H1 (cell line): ENCODE measurements around the gene SMR3A. TPM values are rescaled to one million over a fixed set of nuclear protein-coding genes. Genes with fewer than 3 reads are reported as not detected.

ENCODE experiments used
- CTCF ChIA-PET: fragments of 300-600 bp; sonication (Branson Sonifier 250); formaldehyde crosslinking; loops from one replicate; lab custom pipeline; 2021; ENCODE audit not compliant: partially characterized antibody; lab: Charles Lee
- POLR2A ChIA-PET: fragments of 300-600 bp; sonication (Branson Sonifier 250); formaldehyde crosslinking; loops from one replicate; lab custom pipeline; 2021; ENCODE audit warnings: inconsistent platforms; ENCODE audit not compliant: partially characterized antibody; lab: Charles Lee
- DNase-seq, 2 experiments: peaks; one replicate each; pipeline versions ENCODE4 v3.0.0 to v3.0.0-alpha.2; 2010 to 2022; ENCODE audit warnings: low spot score in 2 of 2, low read depth in 1 of 2, mixed read lengths in 1 of 2
- FAIRE-seq: peaks from 2 replicates; lab custom pipeline; 2011; peaks lifted over from hg19 to GRCh38; lab: Jason Lieb, UNC
- H2AFZ ChIP-seq: 2 replicates; pipeline ENCODE4 v1.8.1; 2012; ENCODE audit warnings: low read length, inconsistent platforms
- H2AK5ac ChIP-seq: 2 replicates; pipeline ENCODE4 v1.6.1; 2013; ENCODE audit warnings: low read depth, low read length
- H2BK120ac ChIP-seq: replicated peaks from 2 replicates; pipeline ENCODE3; 2013; ENCODE audit warnings: low read depth, low read length, inconsistent platforms
- H2BK12ac ChIP-seq: 2 replicates; pipeline ENCODE4 v1.6.1; 2013; ENCODE audit warnings: low read depth, low read length
- H2BK15ac ChIP-seq: 2 replicates; pipeline ENCODE4 v1.6.1; 2013; ENCODE audit warnings: low read length
- H2BK20ac ChIP-seq: 2 replicates; pipeline ENCODE4 v1.6.1; 2013; ENCODE audit warnings: low read length
- H2BK5ac ChIP-seq: 2 replicates; pipeline ENCODE4 v1.6.1; 2013; ENCODE audit warnings: low read depth, low read length
- H3K14ac ChIP-seq: 2 replicates; pipeline ENCODE4 v1.6.1; 2013; ENCODE audit warnings: inconsistent platforms; ENCODE audit not compliant: insufficient read length
- H3K18ac ChIP-seq: 2 replicates; pipeline ENCODE4 v1.6.1; 2013; ENCODE audit warnings: low read length; ENCODE audit errors: extremely low read depth
- H3K23ac ChIP-seq: 2 replicates; pipeline ENCODE4 v1.6.1; 2013; ENCODE audit warnings: inconsistent platforms; ENCODE audit not compliant: insufficient read length
- H3K23me2 ChIP-seq: 2 replicates; pipeline ENCODE4 v1.6.1; 2013; ENCODE audit warnings: low read depth, low read length
- H3K27ac ChIP-seq: 2 replicates; pipeline ENCODE4 v1.6.1; 2011; ENCODE audit warnings: low read depth, low read length, inconsistent platforms
- H3K27me3 ChIP-seq, 4 experiments: replicated peaks in 1 of 4; 1 replicate in 1 of 4; 2 replicates in 3 of 4; pipeline versions ENCODE4 v1.6.1 to v1.8.1; 2011 to 2013; ENCODE audit warnings: low read length in 3 of 4, mild to moderate bottlenecking in 3 of 4, inconsistent platforms in 2 of 4, mixed read lengths in 2 of 4, moderate library complexity in 1 of 4; ENCODE audit not compliant: control insufficient read depth in 3 of 4, insufficient read depth in 3 of 4; ENCODE audit errors: extremely low read depth in 1 of 4
- H3K36me3 ChIP-seq, 4 experiments: 2 replicates each; pipeline versions ENCODE4 v1.6.1 to v1.8.1; 2011 to 2013; ENCODE audit warnings: mild to moderate bottlenecking in 4 of 4, low read length in 3 of 4, moderate library complexity in 2 of 4, control low read depth in 1 of 4, inconsistent platforms in 1 of 4; ENCODE audit not compliant: insufficient read depth in 4 of 4, control insufficient read depth in 2 of 4
- H3K4ac ChIP-seq: replicated peaks from 2 replicates; pipeline ENCODE3; 2013; ENCODE audit warnings: low read length, low read depth, mixed read lengths, inconsistent platforms; ENCODE audit not compliant: insufficient read length
- H3K4me1 ChIP-seq, 4 experiments: replicated peaks in 1 of 4; 1 replicate in 1 of 4; 2 replicates in 3 of 4; pipeline versions ENCODE4 v1.6.1 to v1.8.1; 2011 to 2013; ENCODE audit warnings: low read length in 3 of 4, inconsistent platforms in 2 of 4, mixed read lengths in 1 of 4; ENCODE audit not compliant: insufficient read depth in 4 of 4, control insufficient read depth in 3 of 4
- H3K4me2 ChIP-seq, 2 experiments: 2 replicates each; pipeline versions ENCODE4 v1.6.1 to v1.8.1; 2011 to 2013; ENCODE audit warnings: low read depth in 2 of 2, low read length in 2 of 2, control low read depth in 1 of 2, inconsistent platforms in 1 of 2, mild to moderate bottlenecking in 1 of 2; ENCODE audit not compliant: insufficient read depth in 1 of 2
- H3K4me3 ChIP-seq, 4 experiments: fragments of 200-600, 300-600 bp in 1 of 4; sonication (generic), shearing (Covaris generic), sonication (Bioruptor Twin) in 1 of 4; 2 replicates each; pipeline versions ENCODE4 v1.5.1 to v1.8.1; 2011 to 2016; ENCODE audit warnings: low read length in 4 of 4, low read depth in 3 of 4, control low read depth in 2 of 4, inconsistent platforms in 2 of 4, mild to moderate bottlenecking in 2 of 4, mixed read lengths in 1 of 4, moderate library complexity in 1 of 4; ENCODE audit not compliant: insufficient read depth in 2 of 4; ENCODE audit errors: extremely low read depth in 1 of 4
- H3K56ac ChIP-seq: replicated peaks from 2 replicates; pipeline ENCODE3; 2013; ENCODE audit warnings: low read depth, mild to moderate bottlenecking, mixed read lengths, low read length, inconsistent platforms; ENCODE audit not compliant: insufficient read length
- H3K79me1 ChIP-seq: 2 replicates; pipeline ENCODE4 v1.6.1; 2013; ENCODE audit warnings: low read depth, low read length, control low read depth
- H3K79me2 ChIP-seq, 2 experiments: 2 replicates each; pipeline versions ENCODE4 v1.6.1 to v1.8.1; 2012 to 2013; ENCODE audit warnings: low read length in 2 of 2, mild to moderate bottlenecking in 2 of 2, inconsistent platforms in 1 of 2; ENCODE audit not compliant: insufficient read depth in 2 of 2, control insufficient read depth in 1 of 2
- H3K9ac ChIP-seq, 4 experiments: replicated peaks in 1 of 4; 1 replicate in 1 of 4; 2 replicates in 3 of 4; pipeline versions ENCODE4 v1.6.1 to v1.8.1; 2011 to 2013; ENCODE audit warnings: low read depth in 3 of 4, low read length in 3 of 4, control low read depth in 2 of 4, mild to moderate bottlenecking in 2 of 4, moderate library complexity in 2 of 4, inconsistent platforms in 1 of 4; ENCODE audit errors: extremely low read depth in 1 of 4
- H3K9me3 ChIP-seq, 2 experiments: 2 replicates each; pipeline versions ENCODE4 v1.6.1 to v1.8.1; 2012 to 2013; ENCODE audit warnings: mild to moderate bottlenecking in 2 of 2, moderate library complexity in 2 of 2, control low read depth in 1 of 2, inconsistent platforms in 1 of 2, low read depth in 1 of 2, low read length in 1 of 2, mixed read lengths in 1 of 2; ENCODE audit not compliant: insufficient read depth in 2 of 2
- H4K20me1 ChIP-seq, 2 experiments: replicated peaks in 1 of 2; 2 replicates each; pipeline versions ENCODE3 to v1.8.1; 2011 to 2013; ENCODE audit warnings: inconsistent platforms in 2 of 2, low read length in 2 of 2, mild to moderate bottlenecking in 1 of 2; ENCODE audit not compliant: insufficient read depth in 2 of 2, control insufficient read depth in 1 of 2
- H4K5ac ChIP-seq: 2 replicates; pipeline ENCODE4 v1.6.1; 2013; ENCODE audit warnings: low read length, low read depth, mixed read lengths, inconsistent platforms; ENCODE audit not compliant: insufficient read length
- H4K8ac ChIP-seq: 2 replicates; pipeline ENCODE4 v1.8.0; 2013; ENCODE audit warnings: mild to moderate bottlenecking, moderate library complexity, low read length, inconsistent platforms; ENCODE audit not compliant: insufficient read depth; ENCODE audit errors: extremely low read depth
- H4K91ac ChIP-seq: replicated peaks from 2 replicates; pipeline ENCODE3; 2013; ENCODE audit warnings: low read length, mixed read lengths, inconsistent platforms; ENCODE audit not compliant: insufficient read length
- E2F6 ChIP-seq: IDR thresholded peaks from 2 replicates; pipeline ENCODE4 v1.6.1; 2012; ENCODE audit warnings: inconsistent platforms
- GTF2F1 ChIP-seq: IDR thresholded peaks from 2 replicates; pipeline ENCODE4 v1.6.1; 2012; ENCODE audit warnings: low read depth, low read length, improper control_type of control experiment, borderline replicate concordance
- HDAC2 ChIP-seq, 2 experiments: fragments of 300-600 bp in 1 of 2; sonication (generic) in 1 of 2; IDR thresholded peaks; 2 replicates each; pipeline ENCODE4 v1.6.1; 2011 to 2012; ENCODE audit warnings: low read depth in 2 of 2, low read length in 2 of 2, mild to moderate bottlenecking in 2 of 2, moderate library complexity in 2 of 2, borderline replicate concordance in 1 of 2, inconsistent platforms in 1 of 2
- HDAC6 ChIP-seq: IDR thresholded peaks from one replicate; pipeline ENCODE4 v1.7.1; 2012; ENCODE audit warnings: low read depth, mild to moderate bottlenecking, inconsistent platforms, low read length, moderate library complexity
- POLR2AphosphoS5 ChIP-seq: IDR thresholded peaks from 2 replicates; pipeline ENCODE4 v1.6.1; 2011; ENCODE audit warnings: low read depth, low read length
- POU5F1 ChIP-seq: IDR thresholded peaks from 2 replicates; pipeline ENCODE4 v1.6.1; 2011; ENCODE audit warnings: low read depth, mild to moderate bottlenecking, low read length, moderate library complexity
- RNF2 ChIP-seq: fragments of 200-900, 300-1000 bp; sonication (generic); IDR thresholded peaks from 2 replicates; pipeline ENCODE4 v1.7.1; 2016; ENCODE audit warnings: borderline replicate concordance, low read depth, mild to moderate bottlenecking, antibody characterized with exemption, low read length; ENCODE audit not compliant: poor library complexity, severe bottlenecking; ENCODE audit errors: missing control alignments
- SIN3A ChIP-seq, 2 experiments: IDR thresholded peaks in 1 of 2; conservative IDR thresholded peaks in 1 of 2; 2 replicates each; pipeline ENCODE4 v1.6.1; 2011 to 2012; ENCODE audit warnings: low read length in 2 of 2, improper control_type of control experiment in 1 of 2, low read depth in 1 of 2, mild to moderate bottlenecking in 1 of 2
- SRF ChIP-seq: IDR thresholded peaks from 2 replicates; pipeline ENCODE4 v1.6.1; 2011; ENCODE audit warnings: mild to moderate bottlenecking, low read depth, low read length, moderate library complexity
- TEAD4 ChIP-seq: IDR thresholded peaks from 2 replicates; pipeline ENCODE4 v1.6.1; 2012; ENCODE audit warnings: low read depth, low read length, inconsistent platforms, mixed read lengths
- USF2 ChIP-seq: IDR thresholded peaks from 2 replicates; pipeline ENCODE4 v1.6.1; 2011; ENCODE audit warnings: low read length, improper control_type of control experiment
- WGBS, 2 experiments: shearing (Covaris generic) in 1 of 2; methylation state at CpG; one replicate each; pipeline versions ENCODE4 v1.1.6 to v1.1.7; 2013 to 2015; ENCODE audit warnings: low lambda C conversion rate in 2 of 2, mixed read lengths in 2 of 2, inconsistent platforms in 1 of 2, low coverage in 1 of 2, missing lambda C conversion rate in 1 of 2; ENCODE audit not compliant: insufficient replicate concordance in 2 of 2, insufficient coverage in 1 of 2, insufficient read length in 1 of 2; ENCODE audit errors: extremely low coverage in 1 of 2, missing lambda C conversion rate in 1 of 2; 5-methylcytosine and 5-hydroxymethylcytosine counted together
- polyA plus RNA-seq, 7 experiments: library from polyadenylated mRNA; depleted of rRNA in 3 of 7; stranded (reverse) in 5 of 7; unstranded in 2 of 7; fragments of >200 nt in 5 of 7; fragments of 200-250 nt in 2 of 7; gene quantifications; 1 replicate in 5 of 7; 2 replicates in 1 of 7; 4 replicates in 1 of 7; pipeline versions ENCODE4 v1.2.1 to v1.2.3, GENCODE V29; 2011 to 2013; ENCODE audit warnings: missing spikeins in 2 of 7, mixed read lengths in 2 of 7
- total RNA-seq: library from RNA; stranded (reverse); fragmentation: NEBNext Ultra II Directional; extraction: Animal tissue kit (Norgen Biotek cat#: 25700); gene quantifications from 2 replicates; pipeline ENCODE4 v1.2.1, GENCODE V29; 2021

The SMR3A gene
- total and polyA plus RNA-seq, 2 of the 8 experiments (the other 6 are each of a cell fraction or from before 2014, with no cell fraction given) = not detected

DNA sequence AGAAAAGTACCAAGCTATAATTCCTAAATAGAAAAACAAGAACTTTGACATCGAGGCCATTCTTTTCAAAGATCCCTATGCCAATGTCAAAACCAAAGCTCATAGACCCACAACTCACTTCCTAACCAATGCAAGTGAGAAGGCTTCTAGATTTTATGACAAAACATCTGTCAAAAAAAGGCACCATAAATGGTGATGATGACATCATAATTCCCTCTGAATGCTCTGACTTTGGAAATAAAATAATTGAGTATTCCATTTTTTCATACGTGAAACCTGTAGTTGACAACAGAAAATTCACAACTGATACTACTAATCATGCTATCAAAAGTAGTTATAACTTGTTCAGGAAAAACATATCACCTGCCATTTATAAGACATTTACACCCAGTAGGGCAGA, 34.5 kb upstream of the SMR3A start:
- 91% methylated on average over 2 of the region's 2 CpGs; no CpG with 5 or more reads in 1 of the 2 experiments for WGBS, 2 experiments

More for the DNA sequence above, 34.5 kb upstream of the SMR3A start:
- Histone ChIP-seq H3K23me2 (no peaks in the 10 kb centered on the region), H3K4me2 (no peak overlapping the region), H2BK12ac (no peak overlapping the region), H3K14ac (no peak overlapping the region), H3K18ac (no peak overlapping the region), H3K9ac (no peak overlapping the region), H3K36me3 (no peaks in the 10 kb centered on the region), H3K79me1 (no peaks in the 10 kb centered on the region), H4K8ac (no peak overlapping the region), H3K4me1 (no peaks in the 10 kb centered on the region), H4K20me1 (no peaks in the 10 kb centered on the region), H2BK15ac (no peak overlapping the region), H3K4ac (no peak overlapping the region), H3K4me3 (no peak overlapping the region), H3K27ac (no peak overlapping the region), H2BK5ac (no peak overlapping the region), H3K56ac (no peak overlapping the region), H4K91ac (no peak overlapping the region), H3K9me3 (no peaks in the 10 kb centered on the region; a peak in 1 of 4 replicates), H2AFZ (no peak overlapping the region), H3K23ac (no peak overlapping the region), H2BK20ac (no peak overlapping the region), H2BK120ac (no peak overlapping the region), H3K79me2 (no peaks in the 10 kb centered on the region), H4K5ac (no peak overlapping the region), H2AK5ac (no peak overlapping the region), H3K27me3 (no peaks in the 10 kb centered on the region)
- FAIRE-seq (no peak), DNase-seq (no peak)
- ChIA-PET POLR2A (no interaction called here), CTCF (interaction anchor here (1.1 to 1.5 kb wide), 3 partner anchors 12 to 234 kb away, joined by 3 read pairs; no protein-coding TSS in a partner anchor)
- TF ChIP-seq SIN3A (conservative IDR thresholded peaks at IDR 0.05 in 1 of 2, IDR thresholded peaks at IDR 0.05 in 1 of 2; ENCODE audit: low read depth in 1 of 2, low read length in 2 of 2) (no peak), HDAC6 (no peak), RNF2 (no peak), E2F6 (no peak), SRF (no peak), TEAD4 (no peak), USF2 (no peak), HDAC2 (IDR thresholded peaks at IDR 0.05; ENCODE audit: borderline replicate concordance in 1 of 2, low read depth in 2 of 2, low read length in 2 of 2) (no peak), POU5F1 (no peak), POLR2AphosphoS5 (no peak), GTF2F1 (no peak)
